SW480 (cell line): ENCODE data around the gene TJAP1.
"Not testable (repeated sequence)": the region's sequence is repeated elsewhere in the genome, so short reads cannot be mapped to it uniquely, and the experiment has no call there.

Experiments used
- DNase-seq: peaks from one replicate; pipeline ENCODE4 v3.0.0-alpha.2; 2016; ENCODE audit warnings: low spot score

Gene TJAP1

DNA sequence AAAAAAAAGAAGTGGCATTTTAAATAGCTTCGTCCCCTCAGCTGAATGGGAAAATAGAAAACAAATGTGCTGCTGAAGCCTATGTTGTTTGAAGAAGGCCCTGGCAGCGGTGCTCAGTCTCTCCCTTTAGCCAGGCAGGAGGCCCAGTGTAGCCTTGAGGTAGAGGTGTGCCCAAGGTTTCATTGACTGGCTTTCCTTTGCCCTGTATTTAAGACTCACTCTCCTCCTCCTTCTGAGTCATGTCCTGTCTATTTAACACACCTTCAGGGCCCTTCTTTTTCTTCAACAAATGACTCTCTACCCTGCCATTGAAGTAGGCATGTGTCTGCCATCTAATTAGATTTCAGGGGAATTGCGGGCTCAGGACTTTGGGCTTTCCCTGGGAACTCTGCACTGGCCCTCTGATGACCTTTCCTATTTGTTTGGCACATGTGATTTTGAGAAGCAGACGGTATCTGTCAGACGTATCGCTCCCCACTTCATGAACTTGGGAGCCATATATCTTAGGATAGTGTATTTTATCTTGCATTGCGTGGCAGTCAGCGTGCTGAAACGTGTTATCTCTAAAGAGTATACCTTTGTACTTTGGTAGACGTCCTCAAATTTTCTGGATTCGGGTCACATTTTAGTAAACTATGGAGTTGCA is 4.3 kb downstream of the TJAP1 start:
- DNase-seq, result no peak

GRCh38 chr6:43488667-43489276 is 11.4 kb downstream of the TJAP1 start:
- no peak for DNase-seq

GRCh38 chr6:43489277-43490072 is 12.1 kb downstream of the TJAP1 start:
- DNase-seq, result no peak

DNA sequence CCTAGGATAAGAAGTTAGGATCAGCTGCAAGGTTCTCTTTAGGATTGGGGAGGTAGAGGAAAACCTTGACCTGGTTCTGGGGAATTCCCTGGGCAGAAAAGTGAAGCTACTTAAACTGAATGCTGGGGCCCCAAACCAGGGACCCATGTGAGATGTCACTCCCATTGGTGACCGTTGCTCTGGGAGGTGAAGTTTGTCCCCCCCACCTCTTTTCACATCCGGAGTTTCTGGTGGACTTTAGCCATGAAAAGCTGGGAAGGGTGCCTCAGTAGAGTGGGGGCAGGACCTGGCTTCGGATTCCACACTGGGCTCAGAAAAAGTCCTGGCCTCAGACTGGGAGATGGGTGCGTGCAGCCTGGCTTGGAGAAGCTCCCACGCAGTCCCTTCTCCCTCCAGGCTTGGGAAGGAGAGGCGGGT is 13.2 kb downstream of the TJAP1 start:
- DNase-seq, result no peak

DNA sequence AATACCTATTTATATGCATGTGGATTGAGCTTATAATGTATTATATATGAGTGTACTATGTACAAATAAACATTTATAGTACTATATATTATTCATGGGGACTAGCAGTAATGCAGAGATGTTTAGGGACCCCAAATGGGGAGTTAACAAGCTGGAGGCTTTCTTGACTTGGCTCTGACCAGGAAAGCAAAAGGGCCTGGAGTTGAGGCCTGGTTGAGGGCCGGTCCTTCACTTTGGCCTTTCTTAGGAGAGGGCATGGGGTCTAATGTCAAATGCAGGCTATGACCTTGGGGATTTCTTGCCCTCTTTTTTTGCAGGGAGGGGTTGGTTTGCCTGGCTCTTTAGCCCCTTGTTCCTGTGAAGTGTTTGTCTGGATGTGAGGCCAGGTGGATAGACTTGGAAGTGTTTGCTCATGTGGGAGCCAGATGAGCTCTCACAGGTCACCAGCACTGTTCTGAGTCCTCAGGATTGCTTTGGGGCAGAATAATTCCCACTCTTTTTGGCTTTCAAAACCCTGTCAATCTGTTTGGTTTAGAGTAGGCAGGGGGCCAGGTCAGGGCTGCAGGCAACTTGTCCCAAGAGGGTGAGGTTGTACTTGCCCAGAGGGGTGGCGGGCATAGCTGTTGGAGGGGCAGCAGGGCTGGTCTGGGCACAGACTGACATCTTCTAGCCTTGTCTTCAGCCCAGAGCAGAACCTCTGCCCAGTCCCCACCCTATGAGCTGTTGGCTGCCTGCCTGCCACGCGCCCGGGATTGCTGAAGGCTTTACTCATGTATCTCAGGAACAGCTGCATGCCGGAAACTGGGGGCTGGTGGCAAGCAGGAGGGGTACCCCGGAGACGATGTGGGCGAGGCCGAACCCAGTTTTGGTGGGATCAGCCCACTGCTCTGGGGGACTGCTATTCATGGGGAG is 14.6 kb downstream of the TJAP1 start:
- no peak for DNase-seq

DNA sequence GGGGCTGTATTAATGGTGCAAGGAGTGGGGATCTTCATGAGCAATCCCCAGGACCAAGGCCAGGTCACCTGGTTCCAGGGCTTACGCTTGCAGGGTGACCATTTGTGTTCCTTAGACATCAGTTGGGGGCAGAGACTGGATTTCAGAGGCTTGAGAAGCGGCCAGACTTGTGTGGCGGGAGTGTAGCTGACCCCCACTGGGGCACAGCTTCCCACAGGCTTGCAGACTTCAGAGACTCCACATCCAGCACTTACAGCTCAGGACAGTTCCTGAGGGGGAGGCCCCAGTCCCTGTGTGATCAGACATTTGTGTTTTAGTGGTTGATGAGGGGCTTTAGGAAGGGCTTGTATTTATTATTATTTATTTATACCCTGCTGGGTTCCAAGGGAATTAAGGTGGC is 15.3 kb downstream of the TJAP1 start:
- DNase-seq, result no peak

DNA sequence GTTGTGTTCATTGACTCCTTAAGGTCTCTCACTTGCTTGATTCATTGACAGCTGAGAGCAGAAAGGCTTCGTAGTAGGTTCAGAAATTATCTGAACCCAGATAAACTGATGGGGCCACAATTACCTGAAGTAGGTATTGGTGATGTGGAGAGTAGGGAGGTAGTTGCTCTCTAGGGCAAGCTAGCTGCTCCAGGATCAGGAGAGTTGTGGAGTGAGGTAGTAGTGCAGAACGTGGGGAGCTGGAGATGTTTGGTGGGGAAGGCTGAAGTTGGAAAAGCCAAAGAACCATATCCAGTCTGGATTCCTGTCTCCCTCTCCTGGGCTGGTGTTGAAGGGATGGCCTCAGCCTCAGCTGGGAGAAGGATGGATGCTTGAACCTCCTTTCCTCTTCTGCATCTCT is 15.9 kb downstream of the TJAP1 start:
- DNase-seq, result no peak

DNA sequence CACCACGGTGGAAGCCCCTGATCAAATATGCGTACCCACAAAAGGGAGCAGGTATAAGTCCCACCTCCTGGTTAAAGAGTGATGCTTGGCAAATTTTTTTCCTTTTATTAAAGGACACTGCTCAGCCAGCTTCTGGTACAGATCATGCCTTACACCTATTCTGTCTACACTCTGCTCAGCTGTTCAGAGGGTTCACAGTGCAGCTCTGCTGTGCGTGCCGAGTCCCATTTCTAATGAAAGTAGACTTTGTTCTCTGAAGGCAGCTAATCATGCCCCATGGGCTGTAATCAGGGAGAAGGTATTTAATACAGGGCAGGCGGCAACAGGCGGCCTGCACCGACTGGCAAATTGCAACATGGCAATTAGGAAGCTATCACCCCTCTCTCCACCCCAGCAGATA is 16.5 kb downstream of the TJAP1 start:
- no peak for DNase-seq

DNA sequence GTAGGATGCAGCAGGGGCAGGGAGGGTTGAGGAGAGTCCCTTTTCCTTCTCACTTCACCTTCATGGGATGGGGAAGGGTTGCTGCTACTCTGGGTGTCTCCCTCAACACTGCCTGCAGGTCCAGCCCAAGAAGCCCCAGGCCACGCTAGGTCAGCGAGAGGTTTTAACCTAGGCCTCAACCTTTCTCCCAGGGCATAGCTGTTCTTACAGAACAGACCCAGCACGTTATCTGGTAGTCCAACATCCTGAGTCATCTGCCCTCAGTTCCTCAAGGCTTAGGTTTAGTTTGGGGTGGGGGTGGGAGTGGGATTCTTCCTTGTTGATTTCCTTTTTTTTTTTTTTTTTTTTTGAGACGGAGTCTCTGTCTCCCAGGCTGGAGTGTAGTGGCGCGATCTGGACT is 17.0 kb downstream of the TJAP1 start:
- DNase-seq, result no peak

DNA sequence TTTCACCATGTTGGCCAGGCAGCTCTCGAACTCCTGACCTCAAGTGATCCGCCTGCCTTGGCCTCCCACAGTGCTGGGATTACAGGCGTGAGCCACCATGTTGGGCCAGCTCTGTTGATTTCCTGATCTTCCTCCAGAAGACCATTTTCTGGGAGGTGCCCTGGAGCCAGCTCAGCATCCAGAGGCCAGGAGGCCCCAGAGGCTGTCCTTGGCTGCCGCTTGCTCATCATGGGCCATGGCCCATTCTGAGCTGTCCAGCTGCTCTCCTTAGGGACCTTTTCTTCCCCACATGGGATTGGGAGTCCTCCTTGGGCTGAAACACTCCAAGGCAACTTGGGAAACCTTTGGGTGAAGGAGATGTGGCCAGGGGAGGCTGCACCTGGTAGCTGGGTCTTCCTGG is 17.4 kb downstream of the TJAP1 start:
- no peak for DNase-seq

GRCh38 chr6:43495409-43495941 is 18.1 kb downstream of the TJAP1 start:
- DNase-seq, result peak; percentile 66

- peak; percentile 64 for DNase-seq
Measured at GRCh38 chr6:43496370-43497128, 19.2 kb downstream of the TJAP1 start.

- DNase-seq, result no peak
Measured at GRCh38 chr6:43497129-43497396, 19.7 kb downstream of the TJAP1 start.

DNA sequence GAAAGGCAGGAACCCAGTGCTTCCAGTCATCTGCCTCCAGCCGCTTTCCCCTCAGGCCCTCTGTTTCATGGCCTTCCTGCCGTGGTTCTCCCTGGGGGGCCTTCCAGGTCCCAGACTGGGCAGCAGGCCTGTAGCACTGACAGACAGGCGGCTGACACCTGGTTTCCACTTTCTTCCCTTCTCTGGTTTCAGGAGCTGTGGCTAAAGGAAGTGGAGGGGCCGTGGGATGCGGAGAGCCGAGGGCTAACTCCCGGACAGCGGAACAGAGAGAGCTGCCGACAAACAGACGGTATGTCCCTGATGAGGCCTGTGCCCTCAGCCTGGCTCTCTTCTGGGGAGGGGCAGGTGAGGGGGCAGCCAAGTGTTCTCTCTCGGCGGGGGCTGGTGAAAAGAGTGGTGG is 20.3 kb downstream of the TJAP1 start:
- DNase-seq, result no peak

GRCh38 chr6:43498291-43498690 is 20.9 kb downstream of the TJAP1 start:
- not testable (repeated sequence) for DNase-seq

DNA sequence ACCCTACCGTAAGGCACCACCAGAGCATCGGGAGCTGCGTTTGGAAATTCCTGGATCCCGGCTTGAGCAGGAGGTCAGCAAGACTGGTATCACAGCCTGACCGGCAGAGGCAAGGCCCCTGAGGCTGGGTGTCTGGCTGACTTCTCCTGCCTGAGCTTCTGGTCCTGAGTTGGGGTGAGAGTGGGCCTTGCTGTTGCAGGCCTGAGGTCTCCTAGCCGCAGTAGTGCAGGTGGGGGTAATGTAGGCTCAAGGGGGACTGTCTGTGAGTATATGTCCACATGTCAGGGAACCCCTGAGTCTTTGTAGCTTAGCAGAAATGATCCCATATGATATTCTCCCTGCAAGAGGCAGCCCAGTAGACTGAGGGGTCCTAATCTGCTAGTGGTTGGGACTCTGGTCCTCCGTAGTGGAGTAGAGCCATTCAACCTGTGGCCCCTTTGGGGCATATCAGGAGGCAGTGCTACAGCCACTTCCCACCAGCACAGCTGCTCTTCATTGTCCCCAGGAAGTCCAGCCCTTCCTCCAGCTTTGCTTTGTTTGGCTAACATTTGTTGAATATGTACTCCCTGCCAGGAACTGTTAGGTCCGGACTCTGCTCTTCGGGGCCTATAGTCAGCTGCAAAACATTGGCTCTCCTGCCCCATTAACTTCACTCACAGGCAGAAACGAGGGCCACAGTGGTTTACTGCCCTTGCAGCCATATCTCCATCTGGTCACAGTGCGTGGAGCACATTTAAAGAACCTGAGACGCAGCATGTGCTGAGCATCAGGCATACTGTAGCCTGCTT is 21.9 kb downstream of the TJAP1 start:
- no peak for DNase-seq

DNA sequence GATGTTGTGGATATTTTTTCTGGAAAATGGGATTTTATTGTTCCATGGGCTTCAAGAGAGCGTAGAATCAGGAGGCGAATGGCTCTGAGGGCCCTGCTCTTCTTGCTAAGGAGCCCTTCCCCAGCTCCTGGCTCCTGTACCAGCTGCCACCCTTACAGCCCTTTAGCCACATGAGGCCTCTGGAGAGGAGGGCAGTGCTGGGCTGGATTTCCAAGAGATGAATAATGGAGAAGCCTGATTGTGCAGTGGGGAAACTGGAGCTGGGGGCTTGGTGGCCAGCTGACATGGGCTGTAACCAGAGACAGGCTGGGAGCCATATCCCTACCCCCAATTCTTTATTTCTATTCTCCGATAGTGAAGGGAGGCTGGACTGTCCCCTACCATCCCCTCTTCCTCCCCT is 23.6 kb downstream of the TJAP1 start:
- DNase-seq, result no peak

- DNase-seq, result no peak
Measured at GRCh38 chr6:43502666-43503065, 25.3 kb downstream of the TJAP1 start.

DNA sequence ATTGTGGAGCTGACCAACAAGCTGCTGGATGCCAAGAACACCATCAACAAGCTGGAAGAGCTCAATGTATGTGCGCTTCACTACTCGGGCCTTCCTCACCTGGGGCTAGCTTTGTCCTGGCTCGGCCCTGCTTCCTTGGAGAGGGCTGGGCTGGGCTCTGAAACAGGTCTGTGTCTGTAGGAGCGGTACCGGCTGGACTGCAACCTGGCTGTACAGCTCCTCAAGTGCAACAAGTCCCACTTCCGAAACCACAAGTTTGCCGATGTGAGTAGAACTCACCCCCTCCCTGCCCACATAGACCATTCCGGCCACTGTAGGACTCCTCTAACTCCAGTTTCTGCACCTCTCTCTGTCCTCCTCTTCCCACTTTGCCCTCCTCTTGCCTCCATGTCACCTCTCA is 26.1 kb downstream of the TJAP1 start:
- no peak for DNase-seq

DNA sequence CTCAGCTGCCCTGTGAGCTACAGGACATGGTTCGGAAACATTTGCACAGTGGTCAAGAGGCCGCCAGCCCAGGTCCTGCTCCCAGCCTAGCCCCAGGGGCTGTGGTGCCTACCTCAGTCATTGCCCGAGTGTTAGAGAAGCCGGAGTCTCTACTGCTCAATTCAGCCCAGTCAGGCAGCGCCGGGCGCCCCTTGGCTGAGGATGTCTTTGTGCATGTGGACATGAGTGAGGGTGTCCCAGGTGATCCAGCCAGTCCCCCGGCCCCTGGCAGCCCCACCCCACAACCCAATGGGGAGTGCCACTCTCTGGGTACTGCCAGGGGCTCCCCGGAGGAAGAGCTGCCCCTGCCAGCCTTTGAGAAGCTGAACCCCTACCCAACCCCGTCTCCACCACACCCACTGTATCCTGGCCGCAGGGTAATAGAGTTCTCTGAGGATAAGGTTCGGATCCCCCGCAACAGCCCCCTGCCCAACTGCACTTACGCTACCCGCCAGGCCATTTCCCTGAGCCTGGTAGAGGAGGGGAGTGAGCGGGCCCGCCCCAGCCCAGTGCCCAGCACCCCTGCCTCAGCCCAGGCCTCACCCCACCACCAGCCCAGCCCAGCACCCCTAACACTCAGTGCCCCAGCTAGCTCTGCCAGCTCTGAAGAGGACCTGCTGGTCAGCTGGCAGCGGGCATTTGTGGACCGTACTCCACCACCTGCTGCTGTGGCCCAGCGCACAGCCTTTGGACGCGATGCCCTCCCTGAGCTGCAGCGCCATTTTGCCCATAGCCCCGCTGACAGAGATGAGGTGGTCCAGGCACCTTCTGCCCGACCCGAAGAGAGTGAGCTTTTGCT is 27.6 kb downstream of the TJAP1 start:
- no peak for DNase-seq
